ENCODE results near the gene COL16A1. TPM values are rescaled to one million over a fixed set of nuclear protein-coding genes. Genes with fewer than 3 reads are reported as not detected.

COL16A1 gene
- total RNA-seq, 1 donor from 2014 or later: 0.67 TPM

DNA sequence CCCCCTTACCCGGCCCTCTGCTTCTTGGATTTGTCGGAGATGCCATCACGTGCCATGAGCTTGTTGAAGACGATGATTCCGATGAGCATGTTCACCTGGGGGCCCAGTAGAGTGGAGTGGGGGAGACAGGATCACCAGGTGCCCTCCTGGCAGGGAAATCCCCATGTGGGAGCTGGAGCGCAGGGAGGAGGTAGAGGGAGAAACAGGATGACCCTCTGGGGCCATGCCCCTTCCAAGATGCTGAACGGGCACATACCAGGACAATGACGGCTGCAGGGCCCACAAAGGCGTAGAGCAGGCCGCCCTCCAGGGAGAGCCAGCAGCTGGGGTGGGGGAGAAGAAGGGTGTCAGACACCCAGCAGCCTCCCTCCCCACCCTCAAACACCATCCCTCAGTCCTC, 31.8 kb upstream of the COL16A1 start:
- no peaks in the 10 kb centered on the region for H3K9me3 Mint-ChIP-seq (ENCODE audit: low read depth)
- peaks cover 14% of the 10 kb centered on the region for H3K27me3 Mint-ChIP-seq
- H3K4me3 Mint-ChIP-seq (ENCODE audit: low read depth): no peak overlapping the region
- H3K4me1 Mint-ChIP-seq (ENCODE audit: low read depth): no peaks in the 10 kb centered on the region
- no peaks in the 10 kb centered on the region for H3K36me3 Mint-ChIP-seq (ENCODE audit: insufficient read depth)
- DNase-seq (ENCODE audit: low spot score, unreplicated experiment): no peak
- TF ChIP-seq, protein P1, sequence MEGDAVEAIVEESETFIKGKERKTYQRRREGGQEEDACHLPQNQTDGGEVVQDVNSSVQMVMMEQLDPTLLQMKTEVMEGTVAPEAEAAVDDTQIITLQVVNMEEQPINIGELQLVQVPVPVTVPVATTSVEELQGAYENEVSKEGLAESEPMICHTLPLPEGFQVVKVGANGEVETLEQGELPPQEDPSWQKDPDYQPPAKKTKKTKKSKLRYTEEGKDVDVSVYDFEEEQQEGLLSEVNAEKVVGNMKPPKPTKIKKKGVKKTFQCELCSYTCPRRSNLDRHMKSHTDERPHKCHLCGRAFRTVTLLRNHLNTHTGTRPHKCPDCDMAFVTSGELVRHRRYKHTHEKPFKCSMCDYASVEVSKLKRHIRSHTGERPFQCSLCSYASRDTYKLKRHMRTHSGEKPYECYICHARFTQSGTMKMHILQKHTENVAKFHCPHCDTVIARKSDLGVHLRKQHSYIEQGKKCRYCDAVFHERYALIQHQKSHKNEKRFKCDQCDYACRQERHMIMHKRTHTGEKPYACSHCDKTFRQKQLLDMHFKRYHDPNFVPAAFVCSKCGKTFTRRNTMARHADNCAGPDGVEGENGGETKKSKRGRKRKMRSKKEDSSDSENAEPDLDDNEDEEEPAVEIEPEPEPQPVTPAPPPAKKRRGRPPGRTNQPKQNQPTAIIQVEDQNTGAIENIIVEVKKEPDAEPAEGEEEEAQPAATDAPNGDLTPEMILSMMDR (IDR thresholded peaks at IDR 0.05; ENCODE audit: unreplicated experiment): no peak
- H3K27ac Mint-ChIP-seq: no peak overlapping the region

DNA sequence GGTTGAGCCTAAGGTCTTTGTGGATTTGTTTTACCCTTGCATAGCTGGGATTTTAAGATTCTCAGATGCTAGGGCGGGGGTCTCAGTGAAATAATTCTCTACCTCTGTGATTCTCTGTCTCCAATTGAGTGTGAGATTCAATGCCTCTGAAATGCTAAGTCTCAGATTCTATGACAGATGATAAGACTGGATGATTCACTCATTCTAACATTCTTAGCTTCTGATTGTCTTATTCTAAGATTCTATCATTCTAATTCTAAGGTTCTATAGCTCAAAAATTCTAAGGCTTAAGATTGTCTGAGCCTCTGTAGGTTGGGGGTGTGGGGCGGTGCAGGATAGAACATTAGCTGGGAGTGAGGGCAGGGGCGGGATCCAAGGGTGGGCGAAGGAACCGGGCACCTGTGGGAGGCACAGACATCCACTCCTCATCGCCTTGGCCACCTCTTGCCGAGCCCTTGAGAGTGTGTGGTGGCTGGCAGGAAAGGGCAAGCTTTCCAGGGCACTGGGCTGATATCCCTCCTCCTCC, 30.8 kb upstream of the COL16A1 start:
- Mint-ChIP-seq H3K9me3 (ENCODE audit: low read depth) (no peaks in the 10 kb centered on the region), H3K36me3 (ENCODE audit: insufficient read depth) (no peaks in the 10 kb centered on the region), H3K4me3 (ENCODE audit: low read depth) (no peak overlapping the region), H3K27ac (no peak overlapping the region), H3K4me1 (ENCODE audit: low read depth) (no peaks in the 10 kb centered on the region), H3K27me3 (peaks cover 12% of the 10 kb centered on the region)
- TF ChIP-seq, protein P1 (IDR thresholded peaks at IDR 0.05; ENCODE audit: unreplicated experiment): no peak
- no peak for DNase-seq (ENCODE audit: low spot score, unreplicated experiment)

DNA sequence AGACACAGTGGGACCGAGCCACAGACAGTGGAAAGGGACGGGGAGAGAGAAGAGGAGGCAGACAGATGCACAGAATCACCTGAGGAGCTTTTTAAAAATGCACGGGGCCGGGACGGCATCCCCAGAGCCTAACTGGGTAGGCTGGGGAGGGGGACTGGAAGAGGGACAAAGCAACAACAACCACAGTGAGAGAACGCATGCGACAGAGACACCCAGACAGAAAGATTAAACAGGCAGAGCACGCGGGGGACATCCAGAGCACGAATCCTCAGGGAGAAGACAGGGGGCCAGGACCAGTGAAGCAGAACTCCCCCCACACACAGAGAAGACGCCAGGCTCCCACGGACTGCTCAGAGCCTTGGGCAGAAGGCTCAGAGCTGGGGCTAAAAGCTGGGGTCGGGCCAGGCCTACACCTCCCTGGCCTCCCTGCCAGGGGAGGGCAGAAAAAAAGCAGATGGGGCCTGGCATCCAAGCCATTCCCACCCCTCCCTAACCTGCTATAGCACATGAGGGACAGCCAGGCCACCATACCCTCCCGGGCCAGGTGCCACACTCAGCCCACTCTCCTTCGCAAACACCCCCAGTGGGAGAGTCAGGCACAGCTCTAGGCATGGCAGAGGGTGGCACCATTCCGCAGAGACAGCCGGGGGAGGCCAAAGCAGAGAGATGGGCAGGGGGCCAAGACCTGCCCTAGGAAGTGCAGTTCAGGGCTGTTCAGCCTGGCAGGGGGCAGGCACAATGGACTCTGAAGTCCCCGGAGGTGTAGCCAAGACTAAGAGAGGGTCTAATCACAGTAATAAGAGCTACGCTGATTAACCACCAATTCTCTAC, 29.8 kb upstream of the COL16A1 start:
- H3K9me3 Mint-ChIP-seq (ENCODE audit: low read depth): no peaks in the 10 kb centered on the region
- DNase-seq (ENCODE audit: low spot score, unreplicated experiment): no peak
- no peaks in the 10 kb centered on the region for H3K4me1 Mint-ChIP-seq (ENCODE audit: low read depth)
- H3K27ac Mint-ChIP-seq: no peak overlapping the region
- TF ChIP-seq, protein P1 (IDR thresholded peaks at IDR 0.05; ENCODE audit: unreplicated experiment): no peak
- no peaks in the 10 kb centered on the region for H3K36me3 Mint-ChIP-seq (ENCODE audit: insufficient read depth)
- H3K4me3 Mint-ChIP-seq (ENCODE audit: low read depth): no peak overlapping the region
- peaks cover 9% of the 10 kb centered on the region for H3K27me3 Mint-ChIP-seq

- Mint-ChIP-seq H3K27me3 (peaks cover 9% of the 10 kb centered on the region), H3K27ac (no peak overlapping the region), H3K9me3 (ENCODE audit: low read depth) (no peaks in the 10 kb centered on the region), H3K4me3 (ENCODE audit: low read depth) (no peak overlapping the region), H3K36me3 (ENCODE audit: insufficient read depth) (no peaks in the 10 kb centered on the region), H3K4me1 (ENCODE audit: low read depth) (no peaks in the 10 kb centered on the region)
- TF ChIP-seq, protein P1 (IDR thresholded peaks at IDR 0.05; ENCODE audit: unreplicated experiment): no peak
- no peak for DNase-seq (ENCODE audit: low spot score, unreplicated experiment)
Observed at GRCh38 chr1:31732751-31733289, 29.0 kb upstream of the COL16A1 start.

GRCh38 chr1:31732343-31732742, 28.5 kb upstream of the COL16A1 start:
- no peaks in the 10 kb centered on the region for H3K36me3 Mint-ChIP-seq (ENCODE audit: insufficient read depth)
- TF ChIP-seq, protein P1 (IDR thresholded peaks at IDR 0.05; ENCODE audit: unreplicated experiment): no peak
- no peaks in the 10 kb centered on the region for H3K9me3 Mint-ChIP-seq (ENCODE audit: low read depth)
- no peaks in the 10 kb centered on the region for H3K4me1 Mint-ChIP-seq (ENCODE audit: low read depth)
- no peak for DNase-seq (ENCODE audit: low spot score, unreplicated experiment)
- H3K27ac Mint-ChIP-seq: no peak overlapping the region
- peaks cover 9% of the 10 kb centered on the region for H3K27me3 Mint-ChIP-seq
- H3K4me3 Mint-ChIP-seq (ENCODE audit: low read depth): no peak overlapping the region
